GM21576 (cell line): ENCODE measurements around the gene CALCA.

ENCODE experiments used
- ATAC-seq: cut with Tn5 transposase; IDR thresholded peaks from one replicate; pipeline ENCODE4 v1.9.1; 2021; ENCODE audit warnings: mild to moderate bottlenecking, moderate library complexity; ENCODE audit not compliant: unreplicated experiment

The CALCA gene

GRCh38 chr11:14949437-14950147 is 22.6 kb downstream of the CALCA start:
- no peak for ATAC-seq

- ATAC-seq = no peak
Observed at GRCh38 chr11:14942745-14943144, 29.4 kb downstream of the CALCA start.

- ATAC-seq = no peak
Observed at GRCh38 chr11:14938936-14939335, 33.2 kb downstream of the CALCA start.

- ATAC-seq = no peak
Observed at GRCh38 chr11:14934641-14935351, 37.4 kb downstream of the CALCA start.

- ATAC-seq = no peak
Observed at GRCh38 chr11:14932447-14932846, 39.7 kb downstream of the CALCA start.

- ATAC-seq = no peak
Observed at GRCh38 chr11:14930369-14930768, 41.8 kb downstream of the CALCA start.

GRCh38 chr11:14927146-14927545 is 45.0 kb downstream of the CALCA start:
- ATAC-seq = no peak

- no peak for ATAC-seq
Observed at GRCh38 chr11:14924318-14924717, 47.8 kb downstream of the CALCA start.
